DMS153 treated with DMSO at 0.1 percent for 48 hours (cell line): ENCODE measurements around the gene EIF4H.
"Not testable (repeated sequence)": the region's sequence is repeated elsewhere in the genome, so short reads cannot be mapped to it uniquely, and the experiment has no call there.

Experiments
- DNase-seq: peaks from one replicate; lab custom pipeline; 2025; ENCODE audit not compliant: unreplicated experiment; lab: John Stamatoyannopoulos, UW

EIF4H gene

DNA sequence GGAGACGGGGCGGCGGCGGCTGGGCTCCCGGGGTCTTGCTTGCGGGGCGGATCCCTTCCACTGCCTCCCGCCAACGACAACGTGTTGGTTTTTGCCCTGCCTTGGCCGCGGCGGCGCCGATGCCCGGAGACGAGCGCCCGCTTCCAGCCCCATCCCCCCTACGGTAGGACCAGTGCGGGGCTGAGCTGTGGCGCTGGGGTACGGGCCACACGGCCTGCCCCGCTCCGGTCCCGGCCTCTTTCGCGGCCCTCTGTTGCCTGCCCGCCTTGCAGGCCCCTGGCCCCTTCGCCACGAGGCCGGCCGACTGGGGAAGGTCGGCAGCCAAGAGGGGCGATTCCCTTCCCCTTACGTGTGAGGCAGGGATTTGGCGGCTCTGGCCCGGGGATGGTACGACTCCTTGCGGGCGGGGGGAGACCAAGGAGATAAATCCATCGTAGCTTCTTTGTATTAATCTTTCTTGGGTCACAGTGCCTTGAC, 488 bp downstream of the EIF4H start:
- no peak for DNase-seq

DNA sequence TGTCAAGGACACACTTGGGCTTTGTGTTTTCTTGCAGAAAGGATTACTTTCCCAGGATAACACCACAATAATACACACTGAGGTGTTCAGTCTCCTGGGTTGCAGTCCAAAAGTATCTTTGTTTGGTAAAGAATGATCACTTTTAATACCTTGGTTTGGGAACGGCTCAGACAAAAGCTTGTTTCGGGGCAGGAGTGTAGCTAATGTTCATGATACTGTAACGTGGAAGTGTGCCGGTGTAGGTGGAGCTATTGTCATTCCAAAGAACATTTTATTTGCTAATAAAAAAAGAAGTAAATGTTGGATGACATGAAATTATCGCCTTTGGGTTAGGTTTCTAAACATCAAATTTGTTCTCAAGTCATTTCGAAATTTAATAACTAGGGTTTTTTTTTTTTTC, 1.2 kb downstream of the EIF4H start:
- DNase-seq, result no peak

DNA sequence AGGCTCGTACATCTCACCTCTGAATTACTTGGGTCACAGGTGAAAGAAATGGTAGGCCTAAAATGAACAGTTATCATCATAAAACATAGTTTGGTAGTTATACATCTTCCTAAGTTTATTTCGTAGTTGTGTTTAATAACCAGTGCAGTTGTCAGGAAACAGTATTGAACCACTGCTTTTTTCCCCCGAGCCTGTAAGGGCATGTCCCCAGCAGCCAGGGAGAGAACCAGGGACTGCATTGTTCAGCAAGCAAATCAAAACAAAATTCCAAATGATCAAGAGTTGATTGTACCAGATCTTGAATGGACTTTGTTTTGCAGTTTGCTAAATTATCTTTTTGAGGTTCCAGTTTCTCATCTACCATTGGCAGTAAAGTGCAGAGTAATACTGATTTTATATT, 2.4 kb downstream of the EIF4H start:
- DNase-seq, result no peak

DNA sequence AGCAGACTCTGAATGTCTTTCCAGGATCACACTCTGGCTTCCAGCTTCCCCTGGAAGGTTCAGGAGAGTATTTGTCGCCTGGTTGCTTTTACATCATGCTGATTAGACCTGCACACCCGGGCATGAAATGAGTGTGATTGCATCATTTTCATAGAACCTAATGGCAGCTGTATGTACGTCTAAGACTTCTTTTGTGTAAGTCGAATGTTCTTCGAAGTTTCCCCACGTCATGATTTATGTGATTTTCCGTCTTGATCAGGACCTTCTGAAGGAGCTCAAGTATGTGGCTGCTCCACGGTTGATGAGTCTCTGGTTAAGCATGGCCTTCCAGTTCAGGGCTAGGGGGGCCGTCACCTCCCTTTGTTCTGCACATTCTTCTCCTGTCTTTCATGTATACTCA, 4.5 kb downstream of the EIF4H start:
- no peak for DNase-seq

DNA sequence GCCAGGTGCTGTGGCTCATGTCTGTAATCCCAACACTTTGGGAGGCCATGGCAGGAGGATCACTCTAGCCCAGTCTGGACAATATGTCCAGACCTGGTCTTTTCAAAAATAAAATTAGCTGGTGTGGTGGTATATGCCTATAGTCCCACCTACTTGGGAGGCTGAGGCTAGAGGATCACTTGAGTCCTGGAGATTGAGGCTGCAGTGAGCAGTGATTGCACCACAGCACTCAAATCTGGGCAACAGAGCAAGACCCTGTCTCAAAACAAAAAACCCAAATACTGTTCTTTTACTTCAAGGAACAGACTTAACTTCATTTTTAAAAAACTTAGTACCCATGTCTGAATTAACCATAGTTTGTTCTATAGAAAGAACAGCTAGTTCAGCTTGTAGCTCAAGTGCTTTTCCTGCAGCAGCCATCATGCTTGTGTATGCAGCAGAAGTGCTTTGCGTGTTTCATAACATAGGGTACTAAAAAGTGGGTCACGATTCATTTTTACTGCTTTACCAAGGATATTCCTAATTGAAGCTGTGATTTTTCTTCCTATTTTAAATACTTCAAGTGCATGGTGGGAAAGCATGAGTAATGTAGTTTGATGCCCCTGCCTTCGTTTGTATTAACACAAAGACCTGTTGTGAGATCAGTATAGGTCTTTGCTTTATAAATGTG, 5.9 kb downstream of the EIF4H start:
- no peak for DNase-seq

DNA sequence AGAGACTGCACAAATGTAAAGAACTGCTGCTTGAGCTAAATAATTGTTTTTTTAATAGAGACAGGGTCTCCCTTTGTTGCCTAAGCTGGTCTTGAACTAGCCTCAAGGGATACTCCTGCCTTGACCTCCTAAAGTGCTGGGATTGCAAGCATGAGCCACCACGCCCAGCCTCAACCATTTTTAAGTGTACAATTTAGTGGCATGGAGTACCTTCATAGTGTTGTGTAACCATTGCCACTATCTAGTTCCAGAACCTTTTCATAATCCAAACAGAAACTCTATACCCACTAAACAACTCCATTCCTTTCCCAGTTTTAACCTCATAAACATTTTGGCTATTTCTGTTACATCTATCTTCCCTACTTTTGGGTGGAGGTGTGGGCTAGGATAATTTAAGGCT, 6.7 kb downstream of the EIF4H start:
- no peak for DNase-seq

DNA sequence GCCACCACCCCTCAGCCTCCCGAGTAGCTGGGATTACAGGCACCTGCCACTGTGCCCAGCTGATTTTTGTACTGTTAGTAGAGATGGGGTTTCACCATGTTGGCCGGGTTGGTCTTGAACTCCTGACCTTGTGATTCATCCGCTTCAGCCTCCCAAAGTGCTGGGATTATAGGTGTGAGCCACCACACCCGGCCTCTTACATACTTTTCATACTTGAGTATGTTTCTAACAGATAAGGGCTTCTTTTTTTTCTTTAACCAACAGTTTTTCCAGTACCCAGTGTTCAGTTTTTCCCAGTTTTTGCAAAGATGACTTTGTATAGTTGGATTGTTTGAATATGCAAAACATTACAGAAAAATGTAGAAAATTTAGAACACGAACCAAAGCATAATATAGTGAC, 7.7 kb downstream of the EIF4H start:
- no peak for DNase-seq

DNA sequence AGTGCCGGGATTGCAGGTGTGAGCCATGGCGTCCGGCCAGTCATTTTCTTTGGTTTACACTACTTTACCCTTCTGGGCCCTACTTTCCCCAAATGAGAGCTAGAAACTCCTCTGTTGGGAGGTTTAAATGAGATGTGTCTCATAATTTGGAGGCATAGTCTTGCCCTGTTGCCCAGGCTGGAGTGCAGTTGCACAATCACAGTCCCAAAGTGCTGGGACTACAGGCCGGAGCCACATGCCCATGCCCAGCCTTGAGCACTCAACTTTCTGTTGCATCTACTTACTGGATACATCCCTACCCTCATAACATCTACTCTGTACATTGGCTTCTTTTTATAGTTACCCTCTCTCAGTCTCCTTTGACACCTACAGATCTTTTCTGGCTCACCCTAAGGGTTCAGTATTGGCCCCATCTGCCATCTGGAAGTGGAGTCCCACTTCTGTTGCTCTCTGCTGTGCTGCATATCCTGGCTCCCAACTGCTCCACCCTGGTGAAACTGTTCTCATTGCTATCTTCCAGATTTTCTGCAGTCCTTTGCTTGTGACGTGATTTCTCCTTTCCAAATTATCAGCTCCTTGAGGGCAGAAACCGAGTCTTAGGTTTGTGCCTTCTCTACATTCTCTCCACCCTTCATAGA, 8.4 kb downstream of the EIF4H start:
- no peak for DNase-seq

DNA sequence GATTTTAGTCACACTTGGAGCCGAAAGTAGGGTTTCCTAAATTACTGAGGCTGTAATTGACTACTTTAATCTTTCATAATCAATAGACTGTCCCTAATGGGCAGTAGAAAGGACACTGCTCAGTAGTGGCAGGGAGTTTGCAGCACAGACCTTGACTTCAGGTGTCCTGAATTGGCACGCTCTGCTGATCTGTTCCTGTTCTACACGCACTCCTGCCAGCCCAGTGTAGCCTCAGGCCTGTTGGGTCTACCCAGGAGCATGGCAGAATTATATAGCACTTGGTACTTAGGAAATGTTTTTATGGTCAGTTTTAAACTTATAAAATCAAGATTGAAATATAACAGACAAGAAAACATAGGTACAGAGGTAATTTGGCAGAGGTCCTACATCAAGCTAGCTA, 9.0 kb downstream of the EIF4H start:
- DNase-seq, result no peak

DNA sequence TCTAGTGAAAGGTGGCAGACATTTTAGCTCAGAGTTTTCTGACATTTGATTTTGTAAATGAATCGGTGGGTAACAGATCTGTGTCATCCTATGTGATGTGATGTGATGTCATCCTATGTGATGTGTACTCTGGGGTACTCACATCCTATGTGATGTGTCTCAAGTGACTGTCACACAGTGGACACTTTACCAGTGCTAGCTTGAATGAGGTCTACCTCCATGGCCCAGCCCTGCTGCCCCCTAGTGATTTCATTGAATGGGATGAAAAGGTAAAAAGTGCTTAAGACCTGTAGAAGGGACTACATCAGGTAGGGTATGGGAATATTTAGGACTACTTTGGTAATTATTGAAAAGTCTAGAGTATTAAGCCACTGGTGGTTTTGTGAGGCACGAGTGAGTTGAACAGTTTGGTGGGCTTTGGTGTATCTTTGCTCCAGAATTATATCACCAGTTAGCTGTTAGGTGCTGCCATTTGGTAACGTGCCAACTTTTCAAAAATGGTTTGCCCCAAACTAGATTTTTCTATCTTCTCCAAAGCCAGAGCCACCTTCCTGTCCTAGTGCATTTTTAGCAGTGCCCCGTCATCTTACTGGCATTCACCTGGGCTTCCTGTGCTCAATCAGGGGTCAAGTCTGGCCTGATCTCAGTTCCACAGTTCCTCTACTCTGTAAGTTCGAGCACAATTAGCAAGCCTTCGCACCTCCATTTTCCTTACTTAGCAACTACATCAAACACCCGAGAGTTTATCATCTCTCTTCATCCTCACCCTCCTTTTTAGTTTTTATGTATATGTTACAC, 9.7 kb downstream of the EIF4H start:
- DNase-seq, result no peak

DNA sequence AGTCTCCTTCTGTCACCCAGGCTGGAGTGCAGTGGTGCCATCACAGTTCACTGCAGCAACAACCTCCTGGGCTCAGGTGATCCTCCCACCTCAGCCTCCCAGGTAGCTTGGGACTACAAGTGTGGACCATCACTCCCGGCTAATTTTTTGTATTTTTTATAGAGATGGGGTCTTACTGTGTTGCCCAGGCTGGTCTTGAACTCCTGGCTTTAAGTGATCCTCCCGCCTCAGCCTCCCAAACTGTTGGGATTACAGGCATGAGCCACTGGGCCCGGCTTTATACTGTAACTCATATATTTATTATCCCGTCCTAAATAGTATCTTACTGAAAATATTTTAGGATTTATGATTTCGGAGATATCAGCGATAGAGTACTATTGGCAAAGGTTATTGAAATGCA, 10.9 kb downstream of the EIF4H start:
- DNase-seq, result no peak

DNA sequence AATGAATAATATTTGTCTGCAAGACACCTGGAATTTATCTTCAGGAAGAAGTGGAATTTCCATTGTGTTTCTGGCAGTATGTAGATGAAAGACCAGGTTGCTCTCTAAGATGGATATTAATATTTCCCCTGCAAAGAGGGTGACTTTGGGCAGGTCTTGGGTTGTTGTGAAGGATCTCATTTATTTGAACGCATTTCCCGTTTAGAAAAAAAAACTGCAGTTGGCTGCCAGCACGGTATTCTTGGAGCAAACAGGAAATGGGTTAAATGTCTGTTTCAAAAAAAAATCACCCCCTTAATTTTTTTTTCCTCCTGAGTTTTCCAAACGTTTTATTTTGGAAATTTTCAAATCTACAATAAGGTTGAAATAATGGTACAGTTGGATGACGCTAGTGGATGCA, 11.5 kb downstream of the EIF4H start:
- no peak for DNase-seq

DNA sequence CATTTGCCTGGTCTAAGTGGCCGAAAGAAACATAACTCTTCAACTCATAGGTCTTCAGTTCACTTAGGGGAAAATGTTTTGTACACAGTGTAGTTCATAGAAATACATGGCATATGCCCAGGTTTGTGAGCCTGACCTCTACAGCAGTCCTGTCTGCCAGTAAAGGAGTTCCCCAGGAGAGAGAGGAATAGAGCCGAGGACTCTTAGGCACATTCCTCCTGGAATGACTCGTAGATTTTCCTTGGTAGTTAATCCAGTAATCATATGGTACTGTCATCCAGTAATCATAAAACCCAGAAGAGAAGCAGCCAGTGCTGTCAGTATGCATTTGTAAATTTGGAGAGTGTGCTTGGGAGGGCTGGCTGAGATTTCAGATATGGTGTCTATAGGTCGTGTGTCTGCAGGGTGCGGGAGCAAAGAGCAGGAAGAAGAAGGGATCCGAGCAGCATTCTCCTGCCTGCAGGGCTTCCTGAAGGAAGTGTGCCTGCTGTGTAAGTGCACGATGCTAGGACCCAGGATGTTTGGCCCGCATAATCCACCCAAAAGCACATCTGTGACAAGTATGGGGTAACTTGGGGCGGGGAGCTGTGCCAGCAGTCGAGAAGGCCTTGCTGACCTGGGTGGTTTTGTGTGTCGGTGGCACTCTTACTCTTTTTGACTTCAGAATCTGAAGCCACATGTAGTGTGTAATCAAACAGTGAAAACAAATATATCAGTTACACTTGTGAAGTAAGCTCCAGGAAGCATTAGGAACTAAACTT, 13.9 kb downstream of the EIF4H start:
- DNase-seq, result no peak

DNA sequence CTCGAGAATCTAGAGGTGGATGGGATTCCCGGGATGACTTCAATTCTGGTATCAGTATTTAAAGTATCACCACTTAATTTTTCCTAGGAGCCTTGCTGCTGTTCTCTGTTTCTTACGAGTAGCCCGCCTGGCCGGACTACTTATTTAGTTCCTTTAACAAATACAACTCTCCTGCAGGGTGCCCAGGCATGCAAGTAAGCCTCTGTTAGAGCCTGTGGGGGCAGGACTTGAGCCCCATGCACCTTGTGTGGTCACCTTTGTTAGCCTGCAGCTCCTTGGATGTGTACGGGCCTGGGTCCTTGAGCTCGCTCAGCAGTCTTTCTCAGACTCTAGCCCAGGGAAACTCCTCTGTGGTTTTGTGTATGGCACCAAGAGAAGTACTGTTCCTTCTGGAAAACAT, 16.1 kb downstream of the EIF4H start:
- DNase-seq, result no peak

DNA sequence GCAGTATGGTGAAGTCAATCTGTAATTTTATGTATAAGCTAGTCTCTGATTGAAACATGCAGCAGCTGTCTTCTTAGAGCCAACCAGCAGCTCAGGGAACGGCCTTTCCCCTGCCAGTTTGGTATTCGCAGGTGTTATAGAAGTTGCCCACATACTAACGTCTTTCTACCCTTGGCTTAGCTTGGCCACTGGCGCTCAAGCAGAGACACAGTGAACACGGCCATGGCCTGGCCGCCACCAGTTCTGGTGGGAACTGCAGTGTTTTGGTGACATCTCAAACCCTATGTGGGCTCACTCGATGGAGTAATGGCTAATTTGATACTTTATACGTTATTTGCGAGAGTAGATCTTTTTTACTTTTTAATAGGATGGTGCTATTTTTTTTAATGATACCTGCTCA, 17.1 kb downstream of the EIF4H start:
- no peak for DNase-seq

DNA sequence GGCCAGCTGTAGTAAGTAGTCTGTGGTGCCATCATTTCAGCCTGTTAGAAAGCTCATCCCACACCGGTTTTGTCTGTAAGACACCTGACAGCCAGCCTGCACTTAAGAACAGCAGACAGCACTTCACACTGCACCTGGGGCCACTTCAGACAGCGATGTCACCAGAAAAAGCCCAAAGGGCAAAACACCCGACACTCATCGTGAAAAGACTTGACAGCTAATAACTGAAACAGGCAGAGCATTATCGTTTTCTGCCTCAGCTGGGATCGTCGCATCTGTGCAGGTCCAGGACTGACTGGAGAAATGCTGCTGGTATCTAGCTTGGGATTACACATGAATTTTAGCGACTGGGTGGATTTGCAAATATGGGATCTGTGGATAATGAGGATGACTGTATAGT, 18.9 kb downstream of the EIF4H start:
- DNase-seq, result no peak

DNA sequence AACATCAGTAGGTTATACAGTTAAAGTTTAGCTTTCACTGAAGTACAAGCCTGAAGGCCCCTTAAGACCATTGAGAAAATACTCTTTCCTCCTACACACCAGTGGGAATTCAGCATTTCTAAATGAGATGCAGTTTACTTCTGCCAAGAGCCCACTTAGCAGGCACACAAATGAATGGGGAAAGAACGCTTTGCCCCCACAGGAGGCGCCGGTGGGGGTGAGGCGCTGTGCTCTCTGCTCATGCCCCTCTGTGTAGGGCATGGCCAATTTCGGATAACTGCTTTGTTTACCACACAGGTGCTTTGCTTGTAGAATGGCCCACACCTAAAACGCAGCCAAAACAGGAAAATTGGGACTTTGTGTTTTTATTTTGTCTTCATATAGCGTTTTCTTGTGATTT, 19.8 kb downstream of the EIF4H start:
- no peak for DNase-seq

DNA sequence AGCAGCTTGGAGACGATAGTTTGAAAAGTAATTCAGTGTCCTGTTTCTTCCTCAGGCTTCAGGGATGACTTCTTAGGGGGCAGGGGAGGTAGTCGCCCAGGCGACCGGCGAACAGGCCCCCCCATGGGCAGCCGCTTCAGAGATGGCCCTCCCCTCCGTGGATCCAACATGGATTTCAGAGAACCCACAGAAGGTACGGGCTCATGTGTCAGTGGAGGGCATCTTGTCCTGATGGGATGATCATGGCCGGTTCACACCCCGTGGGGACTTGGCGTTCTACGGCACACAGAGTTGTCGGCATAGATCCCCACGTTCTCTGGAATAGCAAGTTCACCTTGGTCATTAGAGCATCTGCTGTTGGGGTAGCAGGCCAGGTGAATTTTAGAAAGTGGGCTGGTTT, 20.5 kb downstream of the EIF4H start:
- no peak for DNase-seq

DNA sequence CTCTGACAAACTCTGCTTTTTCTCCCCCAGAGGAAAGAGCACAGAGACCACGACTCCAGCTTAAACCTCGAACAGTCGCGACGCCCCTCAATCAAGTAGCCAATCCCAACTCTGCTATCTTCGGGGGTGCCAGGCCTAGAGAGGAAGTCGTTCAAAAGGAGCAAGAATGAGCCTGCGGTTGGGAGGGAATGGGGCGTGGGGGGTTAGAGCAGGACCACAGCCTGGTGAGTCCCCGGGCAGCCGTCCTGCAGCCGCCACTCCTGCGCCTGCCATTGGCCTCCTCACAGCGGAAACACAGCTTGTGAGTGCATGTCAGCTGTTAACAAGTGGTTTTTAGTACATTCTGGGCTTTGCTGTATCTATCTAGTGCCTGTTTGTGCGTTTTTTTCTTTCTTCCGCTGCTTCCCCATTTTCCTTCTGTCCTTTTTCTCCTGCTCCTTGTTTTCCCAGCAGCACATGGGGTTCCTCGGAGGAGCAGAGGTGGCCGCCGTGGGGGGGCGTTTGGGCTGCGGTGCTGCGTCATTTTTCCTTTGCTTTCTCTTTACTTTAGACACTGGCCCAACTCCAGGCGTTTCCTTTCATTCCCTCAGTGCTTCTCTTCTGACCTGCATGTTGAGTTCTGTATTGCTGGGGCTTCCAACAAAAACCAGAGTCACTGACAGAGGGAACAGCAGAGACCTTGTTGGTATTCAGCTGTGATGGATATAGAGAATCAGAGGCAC, 21.1 kb downstream of the EIF4H start:
- DNase-seq, result not testable (repeated sequence)

DNA sequence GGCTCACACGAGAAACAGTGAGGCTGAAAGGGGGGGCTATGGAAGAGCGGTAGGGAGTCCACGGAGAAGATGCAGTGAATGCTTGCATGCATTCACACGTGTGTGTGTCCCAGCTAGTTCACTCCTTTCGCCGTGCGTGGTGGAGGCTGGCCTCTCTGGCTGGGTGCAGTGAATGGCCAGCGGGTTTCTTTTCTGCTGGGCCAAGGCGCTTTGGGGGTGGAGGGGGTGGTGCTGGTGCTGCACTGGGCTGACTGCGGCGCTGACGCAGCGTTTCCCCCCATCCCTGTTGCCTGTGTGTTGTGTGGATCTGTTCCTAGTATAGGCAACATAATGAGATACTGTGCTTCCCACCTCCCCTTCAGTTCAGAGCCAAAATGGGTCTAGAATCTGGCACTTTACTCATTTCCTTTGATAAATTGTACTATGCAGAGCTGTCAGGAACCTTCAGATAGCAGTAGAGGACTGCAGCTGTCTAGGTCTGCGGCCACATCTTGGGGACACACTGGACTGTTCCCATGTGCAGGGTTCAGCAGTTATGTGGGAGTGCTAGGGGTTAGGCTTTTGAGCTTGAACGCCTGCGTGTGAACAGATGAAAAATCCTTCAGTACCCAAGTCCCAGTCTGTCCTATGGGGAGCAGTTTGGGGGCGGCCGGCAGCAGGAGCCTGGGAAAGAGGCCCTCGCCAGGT, 22.0 kb downstream of the EIF4H start:
- not testable (repeated sequence) for DNase-seq
